Measurements from ENCODE around the gene KSR2. TPM values are rescaled to one million over a fixed set of nuclear protein-coding genes. Genes with fewer than 3 reads are reported as not detected.
"Not testable (repeated sequence)": the region's sequence is repeated elsewhere in the genome, so short reads cannot be mapped to it uniquely, and the experiment has no call there.

KSR2 gene
- total and polyA plus RNA-seq, 9 donors: under 0.01 to 0.14 (median 0.04) TPM; not detected in 3

DNA sequence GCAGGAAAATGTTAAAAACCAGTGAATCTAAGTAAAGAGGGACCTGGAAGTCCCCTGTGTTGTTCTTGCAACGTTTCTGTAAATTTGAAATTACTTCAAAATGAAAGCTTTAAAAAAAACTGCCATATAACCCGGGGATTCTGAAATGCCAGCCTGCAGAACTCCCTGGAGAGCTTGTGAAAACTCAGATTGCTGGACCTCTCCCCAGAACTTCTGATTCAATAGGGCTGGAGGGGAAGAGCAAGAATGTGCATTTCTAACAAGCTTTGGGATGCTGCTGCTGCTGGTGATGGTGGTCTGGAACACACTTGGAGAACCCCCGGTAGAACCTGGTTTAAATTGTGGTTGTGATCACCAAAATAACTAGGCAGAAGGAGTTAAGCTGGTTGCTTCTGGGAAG is 307.3 kb downstream of the KSR2 start:
- 63% methylated on average over 1 of the region's 3 CpGs for WGBS (ENCODE audit: insufficient coverage)
- no peaks in the 10 kb centered on the region for H3K36me3 ChIP-seq (ENCODE audit: control insufficient read depth, insufficient read depth, low read length)
- no peak for DNase-seq
- no peaks in the 10 kb centered on the region for H3K9me3 ChIP-seq (replicated peaks; ENCODE audit: control insufficient read depth, low read depth, low read length)
- no peak overlapping the region for H3K27ac ChIP-seq (ENCODE audit: low read length)
- peaks cover 2% of the 10 kb centered on the region for H3K27me3 ChIP-seq (ENCODE audit: control insufficient read depth, insufficient read depth, low read length)
- no peaks in the 10 kb centered on the region for H3K4me1 ChIP-seq (ENCODE audit: control insufficient read depth, insufficient read depth, low read length)
- no peak overlapping the region for H3K4me3 ChIP-seq (ENCODE audit: low read length)

DNA sequence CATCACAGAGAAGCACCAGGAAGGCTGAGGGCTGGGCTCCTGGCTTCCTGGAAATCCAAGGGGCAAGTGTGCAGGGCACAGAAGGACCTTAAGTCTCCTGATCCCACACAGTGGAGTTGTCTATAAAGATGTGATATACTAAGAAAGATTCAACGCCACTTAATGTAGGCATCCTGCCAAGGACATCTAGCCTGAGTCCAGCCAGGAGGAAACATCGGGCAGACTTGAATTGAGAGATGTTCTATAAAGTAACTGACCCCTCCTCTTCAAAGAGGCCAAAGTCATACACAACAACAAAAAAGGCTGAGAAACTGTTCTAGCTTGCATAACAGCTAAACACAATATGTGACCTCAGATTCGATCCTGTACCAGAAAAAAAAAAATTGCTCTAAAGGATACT is 307.9 kb downstream of the KSR2 start:
- H3K36me3 ChIP-seq (ENCODE audit: control insufficient read depth, insufficient read depth, low read length): no peaks in the 10 kb centered on the region
- H3K27ac ChIP-seq (ENCODE audit: low read length): no peak overlapping the region
- no peak overlapping the region for H3K4me3 ChIP-seq (ENCODE audit: low read length)
- H3K27me3 ChIP-seq (ENCODE audit: control insufficient read depth, insufficient read depth, low read length): peaks cover 2% of the 10 kb centered on the region
- H3K9me3 ChIP-seq (replicated peaks; ENCODE audit: control insufficient read depth, low read depth, low read length): no peaks in the 10 kb centered on the region
- no peak for DNase-seq
- WGBS (ENCODE audit: insufficient coverage): no CpG with 5 or more reads among the region's 3 CpGs
- no peaks in the 10 kb centered on the region for H3K4me1 ChIP-seq (ENCODE audit: control insufficient read depth, insufficient read depth, low read length)

GRCh38 chr12:117658226-117658625 is 310.6 kb downstream of the KSR2 start:
- no peak overlapping the region for H3K4me3 ChIP-seq (ENCODE audit: low read length)
- H3K4me1 ChIP-seq (ENCODE audit: control insufficient read depth, insufficient read depth, low read length): no peaks in the 10 kb centered on the region
- no peaks in the 10 kb centered on the region for H3K9me3 ChIP-seq (replicated peaks; ENCODE audit: control insufficient read depth, low read depth, low read length)
- no peak for DNase-seq
- no CpG with 5 or more reads among the region's 2 CpGs for WGBS (ENCODE audit: insufficient coverage)
- no peaks in the 10 kb centered on the region for H3K36me3 ChIP-seq (ENCODE audit: control insufficient read depth, insufficient read depth, low read length)
- no peak overlapping the region for H3K27ac ChIP-seq (ENCODE audit: low read length)
- peaks cover 2% of the 10 kb centered on the region for H3K27me3 ChIP-seq (ENCODE audit: control insufficient read depth, insufficient read depth, low read length)

DNA sequence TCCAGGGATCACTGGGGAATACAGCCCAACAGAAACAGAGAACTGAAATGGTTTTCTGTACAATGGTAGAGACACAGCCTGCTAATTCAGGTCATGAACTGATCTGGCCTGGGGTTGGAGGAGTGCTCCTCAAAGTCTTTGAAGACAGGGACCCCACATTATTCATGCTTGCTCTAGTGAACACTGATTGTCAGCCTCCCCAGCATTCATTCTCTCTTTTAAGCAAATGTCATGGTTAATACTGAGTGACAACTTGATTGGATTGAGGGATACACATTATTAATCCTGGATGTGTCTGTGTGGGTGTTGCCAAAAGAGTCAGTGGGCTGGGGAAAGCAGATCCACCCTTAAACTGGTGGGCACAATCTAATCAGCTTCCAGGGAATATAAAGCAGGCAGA is 319.0 kb downstream of the KSR2 start:
- H3K27ac ChIP-seq (ENCODE audit: low read length): no peak overlapping the region
- no peak for DNase-seq
- no peaks in the 10 kb centered on the region for H3K4me1 ChIP-seq (ENCODE audit: control insufficient read depth, insufficient read depth, low read length)
- H3K36me3 ChIP-seq (ENCODE audit: control insufficient read depth, insufficient read depth, low read length): no peaks in the 10 kb centered on the region
- no peak overlapping the region for H3K4me3 ChIP-seq (ENCODE audit: low read length)
- peaks cover 7% of the 10 kb centered on the region for H3K27me3 ChIP-seq (ENCODE audit: control insufficient read depth, insufficient read depth, low read length)
- peaks cover 7% of the 10 kb centered on the region for H3K9me3 ChIP-seq (replicated peaks; ENCODE audit: control insufficient read depth, low read depth, low read length)

DNA sequence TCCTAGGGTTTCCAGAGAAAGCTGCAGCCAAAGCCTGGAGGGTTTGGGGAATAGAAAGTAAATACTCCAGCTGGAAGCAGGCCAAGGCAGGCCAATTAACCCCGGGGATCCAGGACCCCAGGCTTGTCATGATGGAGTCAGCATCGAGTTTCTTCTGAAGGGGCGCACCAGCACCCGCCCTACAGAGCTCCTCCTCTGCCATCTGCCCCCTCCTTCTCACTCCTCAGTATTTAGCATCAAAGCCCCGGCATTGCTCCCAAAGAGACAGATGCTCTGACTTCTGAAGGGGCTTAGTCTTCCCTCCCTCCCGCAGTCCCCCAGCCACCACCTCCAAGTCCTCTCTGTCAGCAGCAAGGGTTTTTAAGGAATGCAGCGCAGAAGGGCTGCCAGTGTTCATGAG is 322.3 kb downstream of the KSR2 start:
- WGBS (ENCODE audit: insufficient coverage): 36% methylated on average over 1 of the region's 7 CpGs
- no peak overlapping the region for H3K27ac ChIP-seq (ENCODE audit: low read length)
- H3K27me3 ChIP-seq (ENCODE audit: control insufficient read depth, insufficient read depth, low read length): peaks cover 7% of the 10 kb centered on the region
- H3K9me3 ChIP-seq (replicated peaks; ENCODE audit: control insufficient read depth, low read depth, low read length): peaks cover 3% of the 10 kb centered on the region
- H3K4me3 ChIP-seq (ENCODE audit: low read length): no peak overlapping the region
- peak; percentile 2 for DNase-seq
- no peaks in the 10 kb centered on the region for H3K4me1 ChIP-seq (ENCODE audit: control insufficient read depth, insufficient read depth, low read length)
- H3K36me3 ChIP-seq (ENCODE audit: control insufficient read depth, insufficient read depth, low read length): no peaks in the 10 kb centered on the region

- no peak overlapping the region for H3K4me3 ChIP-seq (ENCODE audit: low read length)
- peaks cover 7% of the 10 kb centered on the region for H3K27me3 ChIP-seq (ENCODE audit: control insufficient read depth, insufficient read depth, low read length)
- no peaks in the 10 kb centered on the region for H3K36me3 ChIP-seq (ENCODE audit: control insufficient read depth, insufficient read depth, low read length)
- H3K27ac ChIP-seq (ENCODE audit: low read length): no peak overlapping the region
- no peaks in the 10 kb centered on the region for H3K4me1 ChIP-seq (ENCODE audit: control insufficient read depth, insufficient read depth, low read length)
- DNase-seq: no peak
- no peaks in the 10 kb centered on the region for H3K9me3 ChIP-seq (replicated peaks; ENCODE audit: control insufficient read depth, low read depth, low read length)
- no CpG with 5 or more reads among the region's 3 CpGs for WGBS (ENCODE audit: insufficient coverage)
Measured at GRCh38 chr12:117645473-117645872, 323.3 kb downstream of the KSR2 start.

GRCh38 chr12:117643971-117644370 is 324.8 kb downstream of the KSR2 start:
- Histone ChIP-seq H3K36me3 (ENCODE audit: control insufficient read depth, insufficient read depth, low read length) (no peaks in the 10 kb centered on the region), H3K4me3 (ENCODE audit: low read length) (no peak overlapping the region), H3K4me1 (ENCODE audit: control insufficient read depth, insufficient read depth, low read length) (no peaks in the 10 kb centered on the region), H3K27me3 (ENCODE audit: control insufficient read depth, insufficient read depth, low read length) (peaks cover 7% of the 10 kb centered on the region), H3K9me3 (replicated peaks; ENCODE audit: control insufficient read depth, low read depth, low read length) (no peaks in the 10 kb centered on the region), H3K27ac (ENCODE audit: low read length) (no peak overlapping the region)
- DNase-seq: no peak
- 40% methylated on average over 2 of the region's 4 CpGs for WGBS (ENCODE audit: insufficient coverage)

DNA sequence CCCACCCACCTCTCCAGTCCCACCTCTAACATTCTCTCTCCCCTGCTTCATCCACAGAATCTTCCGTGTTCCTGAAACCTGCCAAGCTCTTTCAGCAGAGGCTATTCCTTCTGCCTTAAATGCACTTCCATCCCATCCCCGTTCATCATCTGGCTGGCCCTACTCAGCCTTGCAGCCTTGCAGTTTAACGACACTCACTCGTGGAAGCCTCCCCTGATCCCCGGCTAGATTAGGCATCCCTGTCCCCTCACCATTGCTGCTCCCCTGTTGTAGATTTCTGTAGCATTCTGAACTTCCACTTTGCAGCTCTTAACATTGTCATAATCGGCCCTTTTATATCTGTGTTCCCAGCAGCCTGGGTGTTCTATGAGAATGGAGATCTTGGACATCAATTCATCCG is 326.9 kb downstream of the KSR2 start:
- Histone ChIP-seq H3K27ac (ENCODE audit: low read length) (no peak overlapping the region), H3K27me3 (ENCODE audit: control insufficient read depth, insufficient read depth, low read length) (peaks cover 4% of the 10 kb centered on the region), H3K36me3 (ENCODE audit: control insufficient read depth, insufficient read depth, low read length) (no peaks in the 10 kb centered on the region), H3K4me1 (ENCODE audit: control insufficient read depth, insufficient read depth, low read length) (no peaks in the 10 kb centered on the region), H3K9me3 (replicated peaks; ENCODE audit: control insufficient read depth, low read depth, low read length) (peaks cover 2% of the 10 kb centered on the region), H3K4me3 (ENCODE audit: low read length) (no peak overlapping the region)
- 67% methylated on average over 6 of the region's 7 CpGs for WGBS (ENCODE audit: insufficient coverage)
- no peak for DNase-seq

DNA sequence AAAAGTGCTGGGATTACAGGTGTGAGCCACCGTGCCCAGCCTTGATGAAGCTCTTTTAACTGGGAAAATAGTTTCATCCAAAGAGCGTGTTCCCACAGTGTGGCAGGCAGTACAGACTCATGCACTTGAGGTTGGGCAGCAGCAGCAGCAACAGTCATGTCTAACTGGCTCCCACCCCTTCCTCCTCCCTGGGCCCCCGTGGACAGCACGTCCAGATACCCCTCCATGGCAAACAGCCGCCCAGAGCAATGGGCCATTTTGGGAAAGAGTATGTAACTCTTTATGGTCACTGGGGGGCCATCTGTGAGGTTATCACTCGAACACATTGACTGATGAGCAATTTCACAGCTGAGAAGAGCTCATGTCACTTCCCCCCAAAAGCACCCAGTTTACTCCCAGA is 328.3 kb downstream of the KSR2 start:
- whole genome bisulfite sequencing (ENCODE audit: insufficient coverage): 71% methylated on average over 3 of the region's 6 CpGs
- DNase-seq: no peak
- H3K4me3 ChIP-seq (ENCODE audit: low read length): no peak overlapping the region
- no peak overlapping the region for H3K27ac ChIP-seq (ENCODE audit: low read length)
- peaks cover 2% of the 10 kb centered on the region for H3K9me3 ChIP-seq (replicated peaks; ENCODE audit: control insufficient read depth, low read depth, low read length)
- H3K4me1 ChIP-seq (ENCODE audit: control insufficient read depth, insufficient read depth, low read length): no peaks in the 10 kb centered on the region
- no peaks in the 10 kb centered on the region for H3K36me3 ChIP-seq (ENCODE audit: control insufficient read depth, insufficient read depth, low read length)
- no peaks in the 10 kb centered on the region for H3K27me3 ChIP-seq (ENCODE audit: control insufficient read depth, insufficient read depth, low read length)

- DNase-seq: no peak
- Histone ChIP-seq H3K4me1 (ENCODE audit: control insufficient read depth, insufficient read depth, low read length) (no peaks in the 10 kb centered on the region), H3K36me3 (ENCODE audit: control insufficient read depth, insufficient read depth, low read length) (no peaks in the 10 kb centered on the region), H3K9me3 (replicated peaks; ENCODE audit: control insufficient read depth, low read depth, low read length) (no peaks in the 10 kb centered on the region), H3K27ac (ENCODE audit: low read length) (no peak overlapping the region), H3K4me3 (ENCODE audit: low read length) (no peak overlapping the region), H3K27me3 (ENCODE audit: control insufficient read depth, insufficient read depth, low read length) (no peaks in the 10 kb centered on the region)
- WGBS (ENCODE audit: insufficient coverage): 57% methylated on average over 1 of the region's 2 CpGs
Measured at GRCh38 chr12:117629454-117629853, 339.3 kb downstream of the KSR2 start.

DNA sequence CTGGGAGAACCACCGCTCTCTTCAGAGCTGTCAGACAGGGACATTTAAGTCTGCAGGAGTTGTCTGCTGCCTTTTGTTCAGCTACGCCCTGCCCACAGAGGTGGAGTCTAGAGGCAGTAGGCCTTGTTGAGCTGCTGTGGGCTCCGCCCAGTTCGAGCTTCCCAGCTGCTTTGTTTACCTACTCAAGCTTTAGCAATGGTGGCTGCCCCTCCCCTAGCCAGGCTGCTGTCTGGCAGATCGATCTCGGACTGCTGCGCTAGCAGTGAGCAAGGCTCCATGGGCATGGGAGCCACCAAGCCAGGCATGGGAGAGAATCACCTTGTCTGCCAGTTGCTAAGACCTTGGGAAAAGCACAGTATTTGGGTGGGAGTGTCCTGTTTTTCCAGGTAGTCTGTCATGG is 340.1 kb downstream of the KSR2 start:
- not testable (repeated sequence) for H3K27ac ChIP-seq (ENCODE audit: low read length); H3K4me3 ChIP-seq (ENCODE audit: low read length); H3K9me3 ChIP-seq (replicated peaks; ENCODE audit: control insufficient read depth, low read depth, low read length); H3K36me3 ChIP-seq (ENCODE audit: control insufficient read depth, insufficient read depth, low read length); H3K27me3 ChIP-seq (ENCODE audit: control insufficient read depth, insufficient read depth, low read length); DNase-seq; H3K4me1 ChIP-seq (ENCODE audit: control insufficient read depth, insufficient read depth, low read length)
- 75% methylated on average over 7 of the region's 7 CpGs for WGBS (ENCODE audit: insufficient coverage)
